ENCODE results near the gene USP5.
A peak's percentile ranks its signal among the peaks of the same experiment; 100 is the strongest.

USP5 gene

GRCh38 chr12:6826734-6827436 is 25.1 kb upstream of the USP5 start:
- Histone ChIP-seq H4K20me1 (ENCODE audit: control insufficient read depth, insufficient read depth, low read depth, low read length) (no peaks in the 10 kb centered on the region), H3K4me1 (ENCODE audit: control insufficient read depth, low read length) (peaks cover 22% of the 10 kb centered on the region), H3F3A (ENCODE audit: control insufficient read depth, insufficient read depth) (no peaks in the 10 kb centered on the region), H3K9me2 (replicated peaks; ENCODE audit: control insufficient read depth, low read length) (no peaks in the 10 kb centered on the region), H3K4me2 (ENCODE audit: low read length) (peak overlapping the region; percentile 42), H3K79me2 (ENCODE audit: control insufficient read depth, low read length) (no peaks in the 10 kb centered on the region), H3K27ac (ENCODE audit: low read depth, low read length) (no peak overlapping the region), H3K9me3 (ENCODE audit: control insufficient read depth, insufficient read depth, low read length) (no peaks in the 10 kb centered on the region), H3K36me3 (ENCODE audit: control insufficient read depth, low read length) (no peaks in the 10 kb centered on the region), H3K27me3 (ENCODE audit: control insufficient read depth, low read length) (peaks cover 95% of the 10 kb centered on the region), H3K4me3 (ENCODE audit: low read length) (no peak overlapping the region)
- TF ChIP-seq EZH2phosphoT487 (IDR thresholded peaks at IDR 0.05; ENCODE audit: borderline replicate concordance, low read length): no peak
- no peak for TF ChIP-seq CTCF (IDR thresholded peaks at IDR 0.05; ENCODE audit: low read depth, low read length, poor library complexity, severe bottlenecking)

GRCh38 chr12:6827437-6827911 is 24.5 kb upstream of the USP5 start:
- H3F3A ChIP-seq (ENCODE audit: control insufficient read depth, insufficient read depth): no peaks in the 10 kb centered on the region
- TF ChIP-seq CTCF (IDR thresholded peaks at IDR 0.05; ENCODE audit: low read depth, low read length, poor library complexity, severe bottlenecking): no peak
- TF ChIP-seq EZH2phosphoT487 (IDR thresholded peaks at IDR 0.05; ENCODE audit: borderline replicate concordance, low read length): no peak

GRCh38 chr12:6827982-6828780 is 23.8 kb upstream of the USP5 start, which contains the start of gene P3H3:
Gene P3H3, plus strand, starts transcription at chr12:6828407. Its CDS starts 34 bp downstream, at chr12:6828441.
- Histone ChIP-seq H3K9me2 (replicated peaks; ENCODE audit: control insufficient read depth, low read length) (no peaks in the 10 kb centered on the region), H4K20me1 (ENCODE audit: control insufficient read depth, insufficient read depth, low read depth, low read length) (no peaks in the 10 kb centered on the region), H3K4me1 (ENCODE audit: control insufficient read depth, low read length) (peaks cover 21% of the 10 kb centered on the region), H3K36me3 (ENCODE audit: control insufficient read depth, low read length) (no peaks in the 10 kb centered on the region), H3K27me3 (ENCODE audit: control insufficient read depth, low read length) (peaks cover 85% of the 10 kb centered on the region), H3F3A (ENCODE audit: control insufficient read depth, insufficient read depth) (no peaks in the 10 kb centered on the region), H3K79me2 (ENCODE audit: control insufficient read depth, low read length) (no peaks in the 10 kb centered on the region), H3K27ac (ENCODE audit: low read depth, low read length) (no peak within 1 kb of the TSS), H3K4me3 (ENCODE audit: low read length) (peak within 1 kb of the TSS; percentile 68), H3K9me3 (ENCODE audit: control insufficient read depth, insufficient read depth, low read length) (no peaks in the 10 kb centered on the region), H3K4me2 (ENCODE audit: low read length) (peak within 1 kb of the TSS; percentile 92)
- TF ChIP-seq EZH2phosphoT487 (IDR thresholded peaks at IDR 0.05; ENCODE audit: borderline replicate concordance, low read length) (peak; percentile 96), CTCF (IDR thresholded peaks at IDR 0.05; ENCODE audit: low read depth, low read length, poor library complexity, severe bottlenecking) (no peak)

More at GRCh38 chr12:6827437-6827911, 24.5 kb upstream of the USP5 start:
- peak overlapping the region; percentile 42 for H3K4me2 ChIP-seq (ENCODE audit: low read length)
- H3K79me2 ChIP-seq (ENCODE audit: control insufficient read depth, low read length): no peaks in the 10 kb centered on the region
- H3K4me3 ChIP-seq (ENCODE audit: low read length): no peak overlapping the region
- H4K20me1 ChIP-seq (ENCODE audit: control insufficient read depth, insufficient read depth, low read depth, low read length): no peaks in the 10 kb centered on the region
- H3K27me3 ChIP-seq (ENCODE audit: control insufficient read depth, low read length): peaks cover 92% of the 10 kb centered on the region
- peaks cover 21% of the 10 kb centered on the region for H3K4me1 ChIP-seq (ENCODE audit: control insufficient read depth, low read length)
- H3K36me3 ChIP-seq (ENCODE audit: control insufficient read depth, low read length): no peaks in the 10 kb centered on the region
- no peaks in the 10 kb centered on the region for H3K9me3 ChIP-seq (ENCODE audit: control insufficient read depth, insufficient read depth, low read length)
- H3K27ac ChIP-seq (ENCODE audit: low read depth, low read length): no peak overlapping the region
- H3K9me2 ChIP-seq (replicated peaks; ENCODE audit: control insufficient read depth, low read length): no peaks in the 10 kb centered on the region
